NT2/D1 (cell line): Measurements from ENCODE around the gene KLF15.

ENCODE experiments used
- SUZ12 ChIP-seq: IDR thresholded peaks from 2 replicates; pipeline ENCODE4 v1.6.1; 2011; ENCODE audit not compliant: insufficient read length, insufficient read depth; ENCODE audit errors: extremely low read depth
- YY1 ChIP-seq: IDR thresholded peaks from 2 replicates; pipeline ENCODE4 v1.6.1; 2011; ENCODE audit not compliant: insufficient read length, insufficient read depth

GRCh38 chr3:126306397-126306796 is 50.8 kb downstream of the KLF15 start:
- no peak for TF ChIP-seq SUZ12
- TF ChIP-seq YY1: no peak
